PC-9 (cell line): ENCODE data around the gene SNAPC2. TPM values are rescaled to one million over a fixed set of nuclear protein-coding genes. Genes with fewer than 3 reads are reported as not detected.

Experiments used
- BruUV-seq: library from RNA; stranded (reverse); fragments of 400-500 nt; replicated peaks from 2 replicates; lab custom pipeline; 2021; lab: Mats Ljungman, UMichigan
- CTCF ChIA-PET: fragments of 300-600 bp; sonication (Branson Sonifier 250); formaldehyde crosslinking; loops from one replicate; lab custom pipeline; 2022; ENCODE audit warnings: antibody characterized with exemption; lab: Charles Lee
- POLR2A ChIA-PET: fragments of 300-600 bp; sonication (Branson Sonifier 250); formaldehyde crosslinking; loops from one replicate; lab custom pipeline; 2022; ENCODE audit warnings: antibody characterized with exemption; ENCODE audit not compliant: unreplicated experiment; lab: Charles Lee
- DNase-seq, 2 experiments: peaks; one replicate each; pipeline versions ENCODE4 v3.0.0 to v3.0.0-alpha.2; 2015 to 2022; ENCODE audit warnings: mixed read lengths in 1 of 2
- H2AFZ ChIP-seq: fragments of 200-600 bp; sonication (generic); 2 replicates; pipeline ENCODE4 v1.8.1; 2017; ENCODE audit warnings: antibody characterized with exemption
- H3F3A ChIP-seq: fragments of 200-600 bp; sonication (generic); 2 replicates; pipeline ENCODE4 v1.8.1; 2017; ENCODE audit warnings: antibody characterized with exemption, mild to moderate bottlenecking, low read depth; ENCODE audit not compliant: insufficient read depth
- H3K27ac ChIP-seq: fragments of 200-600 bp; sonication (generic); 2 replicates; pipeline ENCODE4 v1.6.1; 2016; ENCODE audit warnings: mixed run types
- H3K27me3 ChIP-seq: fragments of 200-600 bp; sonication (generic); 2 replicates; pipeline ENCODE4 v1.6.1; 2016; ENCODE audit warnings: low read depth, mixed run types; ENCODE audit not compliant: insufficient read depth
- H3K36me3 ChIP-seq: fragments of 200-600 bp; sonication (generic); 2 replicates; pipeline ENCODE4 v1.6.1; 2016; ENCODE audit warnings: low read depth, mixed run types
- H3K4me1 ChIP-seq: fragments of 200-600 bp; sonication (generic); replicated peaks from 2 replicates; pipeline ENCODE4 v1.6.1; 2016; ENCODE audit warnings: mixed run types; ENCODE audit not compliant: insufficient read depth
- H3K4me2 ChIP-seq: fragments of 200-600 bp; sonication (generic); 2 replicates; pipeline ENCODE4 v1.6.1; 2017; ENCODE audit warnings: mixed run types
- H3K4me3 ChIP-seq: fragments of 200-600 bp; sonication (generic); 2 replicates; pipeline ENCODE4 v1.6.1; 2016; ENCODE audit warnings: mixed run types
- H3K79me2 ChIP-seq: fragments of 200-600 bp; sonication (generic); 2 replicates; pipeline ENCODE4 v1.6.1; 2017; ENCODE audit warnings: low read depth, mixed run types
- H3K9me2 ChIP-seq: fragments of 200-600 bp; sonication (generic); 2 replicates; pipeline ENCODE4 v1.8.1; 2017; ENCODE audit warnings: mild to moderate bottlenecking; ENCODE audit not compliant: insufficient read depth
- H3K9me3 ChIP-seq: fragments of 200-600 bp; sonication (generic); 2 replicates; pipeline ENCODE4 v1.8.1; 2016; ENCODE audit warnings: low read depth; ENCODE audit not compliant: insufficient read depth
- H4K20me1 ChIP-seq: fragments of 200-600 bp; sonication (generic); 2 replicates; pipeline ENCODE4 v1.8.1; 2017; ENCODE audit not compliant: insufficient read depth
- EZH2 ChIP-seq: fragments of 200-600 bp; sonication (generic); IDR thresholded peaks from 2 replicates; pipeline ENCODE4 v1.8.0; 2017; ENCODE audit warnings: antibody characterized with exemption, low read depth
- intact Hi-C: fragments of 100-400 bp; cut with micrococcal nuclease; formaldehyde crosslinking; loops from one replicate; pipeline ENCODE4 v1.10.0; 2022; ENCODE audit not compliant: unreplicated experiment
- total RNA-seq: library from RNA; stranded (reverse); gene quantifications from 2 replicates; pipeline ENCODE4 v1.2.3, GENCODE V29; 2021
- TF ChIP-seq, protein P1 (sequence below): fragments of 200-600 bp; sonication (generic); conservative IDR thresholded peaks from 2 replicates; pipeline ENCODE4 v1.6.1; 2017; ENCODE audit warnings: mixed run types, antibody characterized with exemption, mild to moderate bottlenecking, moderate library complexity

SNAPC2 gene
- total RNA-seq, 1 experiment from 2014 or later = 37.5 TPM

DNA sequence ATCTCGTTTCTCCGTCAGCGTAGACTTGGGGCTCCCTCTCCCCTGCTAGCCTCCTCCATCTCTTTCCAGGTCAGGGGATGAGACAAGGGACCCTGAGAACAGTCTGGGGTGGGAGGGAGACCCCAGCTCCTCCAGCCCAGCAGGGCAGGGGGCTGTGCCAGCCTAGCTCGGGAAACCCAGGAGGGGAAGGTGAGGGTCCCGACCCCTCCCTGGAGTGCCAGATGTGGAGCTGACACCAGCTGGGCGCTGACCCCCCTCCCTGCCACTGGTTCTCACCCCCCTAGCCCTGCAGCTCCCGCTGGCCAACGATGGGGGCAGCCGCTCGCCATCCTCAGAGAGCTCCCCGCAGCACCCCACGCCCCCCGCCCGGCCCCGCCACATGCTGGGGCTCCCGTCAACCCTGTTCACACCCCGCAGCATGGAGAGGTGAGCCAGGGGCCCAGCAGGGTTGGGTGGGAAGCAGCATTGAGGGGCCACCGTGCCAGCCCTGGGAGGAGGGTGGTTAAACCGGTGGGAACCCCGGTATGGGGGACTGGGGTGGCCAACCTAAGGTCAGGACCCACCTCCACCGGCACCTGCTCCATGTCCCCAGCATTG lies 10.6 kb upstream of the SNAPC2 start:
- intact Hi-C loops = no loop called here
- no peak overlapping the region for H2AFZ ChIP-seq
- BruUV-seq = no TSS peak

DNA sequence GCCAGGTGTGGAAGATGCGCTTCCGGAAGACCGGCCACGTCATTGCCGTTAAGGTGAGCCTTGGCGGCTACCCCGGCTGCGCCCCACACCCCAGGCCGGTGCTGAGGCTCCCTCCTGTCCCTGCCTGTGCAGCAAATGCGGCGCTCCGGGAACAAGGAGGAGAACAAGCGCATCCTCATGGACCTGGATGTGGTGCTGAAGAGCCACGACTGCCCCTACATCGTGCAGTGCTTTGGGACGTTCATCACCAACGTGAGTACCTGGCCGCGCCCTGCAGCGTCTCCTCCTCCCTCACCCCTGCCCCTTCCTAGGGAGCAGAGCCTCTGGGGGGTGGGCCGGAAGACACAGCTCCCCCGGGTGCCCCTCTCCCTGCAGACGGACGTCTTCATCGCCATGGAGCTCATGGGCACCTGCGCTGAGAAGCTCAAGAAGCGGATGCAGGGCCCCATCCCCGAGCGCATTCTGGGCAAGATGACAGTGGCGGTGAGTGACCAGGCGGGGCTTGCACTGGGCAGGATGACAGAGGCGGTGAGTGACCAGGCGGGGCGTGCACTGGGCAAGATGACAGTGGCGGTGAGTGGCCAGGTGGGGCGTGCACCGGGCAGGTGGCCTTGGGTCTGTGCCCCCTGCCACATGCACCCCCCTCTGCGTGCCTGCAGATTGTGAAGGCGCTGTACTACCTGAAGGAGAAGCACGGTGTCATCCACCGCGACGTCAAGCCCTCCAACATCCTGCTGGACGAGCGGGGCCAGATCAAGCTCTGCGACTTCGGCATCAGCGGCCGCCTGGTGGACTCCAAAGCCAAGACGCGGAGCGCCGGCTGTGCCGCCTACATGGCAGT lies 9.6 kb upstream of the SNAPC2 start:
- DNase-seq = no peak
- CTCF ChIA-PET = no interaction called here
- no peak overlapping the region for H3K4me3 ChIP-seq
- H3K79me2 ChIP-seq = peaks cover 24% of the 10 kb centered on the region
- no peaks in the 10 kb centered on the region for H3K4me1 ChIP-seq
- H3K9me3 ChIP-seq = no peaks in the 10 kb centered on the region
- H3K27me3 ChIP-seq = peaks cover 3% of the 10 kb centered on the region; the same call in 1 of the 2 replicates
- H3K9me2 ChIP-seq = no peaks in the 10 kb centered on the region
- no peak overlapping the region for H2AFZ ChIP-seq
- no TSS peak for BruUV-seq
- H3F3A ChIP-seq = peaks cover 11% of the 10 kb centered on the region; the same call in 1 of the 2 replicates
- TF ChIP-seq, protein P1, sequence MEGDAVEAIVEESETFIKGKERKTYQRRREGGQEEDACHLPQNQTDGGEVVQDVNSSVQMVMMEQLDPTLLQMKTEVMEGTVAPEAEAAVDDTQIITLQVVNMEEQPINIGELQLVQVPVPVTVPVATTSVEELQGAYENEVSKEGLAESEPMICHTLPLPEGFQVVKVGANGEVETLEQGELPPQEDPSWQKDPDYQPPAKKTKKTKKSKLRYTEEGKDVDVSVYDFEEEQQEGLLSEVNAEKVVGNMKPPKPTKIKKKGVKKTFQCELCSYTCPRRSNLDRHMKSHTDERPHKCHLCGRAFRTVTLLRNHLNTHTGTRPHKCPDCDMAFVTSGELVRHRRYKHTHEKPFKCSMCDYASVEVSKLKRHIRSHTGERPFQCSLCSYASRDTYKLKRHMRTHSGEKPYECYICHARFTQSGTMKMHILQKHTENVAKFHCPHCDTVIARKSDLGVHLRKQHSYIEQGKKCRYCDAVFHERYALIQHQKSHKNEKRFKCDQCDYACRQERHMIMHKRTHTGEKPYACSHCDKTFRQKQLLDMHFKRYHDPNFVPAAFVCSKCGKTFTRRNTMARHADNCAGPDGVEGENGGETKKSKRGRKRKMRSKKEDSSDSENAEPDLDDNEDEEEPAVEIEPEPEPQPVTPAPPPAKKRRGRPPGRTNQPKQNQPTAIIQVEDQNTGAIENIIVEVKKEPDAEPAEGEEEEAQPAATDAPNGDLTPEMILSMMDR = no peak
- no peak for TF ChIP-seq EZH2
- H3K4me2 ChIP-seq = no peak overlapping the region
- no peak overlapping the region for H3K27ac ChIP-seq
- intact Hi-C loops = no loop called here
- POLR2A ChIA-PET = no interaction called here
- peaks cover 57% of the 10 kb centered on the region for H4K20me1 ChIP-seq
- H3K36me3 ChIP-seq = 0 out of 2 replicates have a peak, but pooled peaks cover 7% of the 10 kb centered on the region

More for the DNA sequence above, 10.6 kb upstream of the SNAPC2 start:
- DNase-seq = no peak
- TF ChIP-seq EZH2 = no peak
- TF ChIP-seq, protein P1 = no peak
- Histone ChIP-seq H3K9me2 (no peaks in the 10 kb centered on the region), H3K27ac (no peak overlapping the region), H4K20me1 (peaks cover 61% of the 10 kb centered on the region), H3K9me3 (no peaks in the 10 kb centered on the region), H3K36me3 (0 out of 2 replicates have a peak, but pooled peaks cover 7% of the 10 kb centered on the region), H3K4me2 (no peak overlapping the region), H3K27me3 (no peaks in the 10 kb centered on the region), H3K4me3 (no peak overlapping the region), H3F3A (peaks cover 9% of the 10 kb centered on the region; the same call in 1 of the 2 replicates), H3K79me2 (peaks cover 34% of the 10 kb centered on the region), H3K4me1 (peaks cover 8% of the 10 kb centered on the region; the same call in 1 of the 2 replicates)
- ChIA-PET CTCF (no interaction called here), POLR2A (no interaction called here)

DNA sequence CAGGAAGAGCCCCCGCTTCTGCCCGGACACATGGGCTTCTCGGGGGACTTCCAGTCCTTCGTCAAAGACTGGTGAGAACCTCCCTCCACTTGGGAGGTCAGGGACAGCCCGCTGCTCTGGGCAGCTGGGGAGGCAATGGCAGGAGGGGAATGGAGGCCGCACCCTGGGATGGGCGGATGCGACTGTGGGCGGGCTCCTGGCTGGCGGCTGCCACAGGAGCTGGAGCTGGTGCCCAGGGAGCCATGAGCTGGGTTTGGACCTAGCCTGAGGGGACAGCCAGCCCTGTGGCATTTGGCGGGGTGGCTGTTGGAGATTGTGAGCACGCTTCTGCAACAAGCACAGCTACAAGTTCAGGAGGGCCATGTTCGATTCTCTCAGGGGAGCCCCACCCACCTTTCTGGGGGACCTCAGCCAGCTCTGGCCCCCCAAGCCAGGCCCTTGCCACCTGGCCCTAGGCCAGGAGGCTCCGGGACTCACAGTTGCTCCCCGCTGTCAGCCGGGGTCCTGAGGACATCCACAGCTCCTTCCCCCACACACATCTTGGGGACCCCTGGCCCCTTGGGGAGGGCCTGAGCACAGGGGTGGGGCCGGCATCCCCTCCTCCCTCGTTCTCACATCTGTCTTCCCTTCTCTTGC lies 8.5 kb upstream of the SNAPC2 start:
- no peak for TF ChIP-seq EZH2
- TF ChIP-seq, protein P1 = no peak
- Histone ChIP-seq H3K36me3 (0 out of 2 replicates have a peak, but pooled peaks cover 7% of the 10 kb centered on the region), H3K4me1 (no peaks in the 10 kb centered on the region; the same call in 1 of the 2 replicates), H3K27me3 (peaks cover 12% of the 10 kb centered on the region; the same call in 1 of the 2 replicates), H3K27ac (no peak overlapping the region), H3K79me2 (peaks cover 13% of the 10 kb centered on the region), H3K4me3 (no peak overlapping the region), H3K9me3 (no peaks in the 10 kb centered on the region), H3K4me2 (no peak overlapping the region), H3K9me2 (no peaks in the 10 kb centered on the region), H3F3A (peaks cover 8% of the 10 kb centered on the region; the same call in 1 of the 2 replicates), H4K20me1 (peaks cover 46% of the 10 kb centered on the region), H2AFZ (no peak overlapping the region)
- BruUV-seq = no TSS peak
- ChIA-PET CTCF (no interaction called here), POLR2A (no interaction called here)
- intact Hi-C loops = no loop called here
- DNase-seq = no peak
